ENCODE results near the gene PRELID1. TPM values are rescaled to one million over a fixed set of nuclear protein-coding genes. Genes with fewer than 3 reads are reported as not detected.
A peak's percentile ranks its signal among the peaks of the same experiment; 100 is the strongest.

PRELID1 gene
- total RNA-seq, 1 donor from 2014 or later: 49.8 TPM

DNA sequence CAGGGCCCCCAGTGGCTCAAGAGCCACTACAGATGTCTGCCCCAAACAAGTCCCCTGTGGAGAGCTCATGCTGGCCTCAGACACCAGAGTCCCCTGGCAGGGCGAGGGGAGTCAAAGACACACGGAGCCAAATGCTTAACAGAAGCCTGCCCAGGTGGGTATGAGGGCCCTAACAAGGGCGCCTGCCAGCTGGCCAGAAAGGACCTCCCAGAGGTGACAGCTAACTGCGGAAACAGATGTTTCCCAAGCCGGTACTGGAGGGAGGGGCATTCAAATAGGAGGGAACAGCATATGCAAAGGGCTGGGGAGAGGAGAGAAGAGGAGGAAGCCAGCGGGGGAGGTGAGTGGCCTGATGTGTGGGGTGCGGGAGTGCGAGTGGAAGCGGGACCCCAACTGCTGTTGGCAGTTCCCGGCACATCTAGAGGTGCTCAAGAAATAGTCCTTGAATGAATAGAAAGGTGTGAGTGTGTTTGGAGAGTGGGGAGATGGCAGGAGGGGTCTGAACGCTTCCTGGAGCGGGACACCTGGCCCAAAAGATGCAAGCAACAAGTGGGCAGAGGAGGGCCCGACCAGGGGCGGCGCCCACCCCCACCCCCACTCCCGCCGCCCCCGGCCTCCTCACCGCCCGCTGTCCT is 7.3 kb downstream of the PRELID1 start:
- no peak for DNase-seq (ENCODE audit: low spot score)
- intact Hi-C loops (cut with DNase I): loop anchor here (10.0 kb wide), 1 partner anchor 144 kb away; no protein-coding TSS in a partner anchor

DNA sequence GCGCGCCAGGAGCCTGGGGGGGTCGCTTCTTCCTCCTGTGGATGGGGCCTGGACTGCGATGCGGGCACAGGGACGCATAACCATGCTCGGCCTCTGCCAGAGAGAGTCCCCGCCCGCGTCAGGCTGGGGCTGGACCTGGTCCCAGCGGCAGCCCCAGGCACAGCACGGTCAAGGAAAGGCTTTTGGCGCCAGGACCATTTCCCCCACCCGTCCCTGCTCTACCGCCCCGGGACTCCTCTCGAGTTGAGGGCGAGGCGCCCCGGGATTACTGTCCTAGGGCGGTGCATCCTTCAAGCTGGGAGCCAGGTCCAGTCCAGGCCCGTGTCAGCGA is 7.8 kb downstream of the PRELID1 start:
- DNase-seq (ENCODE audit: low spot score): no peak
- intact Hi-C loops (cut with DNase I): loop anchor here (10.0 kb wide), 1 partner anchor 143 kb away; no protein-coding TSS in a partner anchor

DNA sequence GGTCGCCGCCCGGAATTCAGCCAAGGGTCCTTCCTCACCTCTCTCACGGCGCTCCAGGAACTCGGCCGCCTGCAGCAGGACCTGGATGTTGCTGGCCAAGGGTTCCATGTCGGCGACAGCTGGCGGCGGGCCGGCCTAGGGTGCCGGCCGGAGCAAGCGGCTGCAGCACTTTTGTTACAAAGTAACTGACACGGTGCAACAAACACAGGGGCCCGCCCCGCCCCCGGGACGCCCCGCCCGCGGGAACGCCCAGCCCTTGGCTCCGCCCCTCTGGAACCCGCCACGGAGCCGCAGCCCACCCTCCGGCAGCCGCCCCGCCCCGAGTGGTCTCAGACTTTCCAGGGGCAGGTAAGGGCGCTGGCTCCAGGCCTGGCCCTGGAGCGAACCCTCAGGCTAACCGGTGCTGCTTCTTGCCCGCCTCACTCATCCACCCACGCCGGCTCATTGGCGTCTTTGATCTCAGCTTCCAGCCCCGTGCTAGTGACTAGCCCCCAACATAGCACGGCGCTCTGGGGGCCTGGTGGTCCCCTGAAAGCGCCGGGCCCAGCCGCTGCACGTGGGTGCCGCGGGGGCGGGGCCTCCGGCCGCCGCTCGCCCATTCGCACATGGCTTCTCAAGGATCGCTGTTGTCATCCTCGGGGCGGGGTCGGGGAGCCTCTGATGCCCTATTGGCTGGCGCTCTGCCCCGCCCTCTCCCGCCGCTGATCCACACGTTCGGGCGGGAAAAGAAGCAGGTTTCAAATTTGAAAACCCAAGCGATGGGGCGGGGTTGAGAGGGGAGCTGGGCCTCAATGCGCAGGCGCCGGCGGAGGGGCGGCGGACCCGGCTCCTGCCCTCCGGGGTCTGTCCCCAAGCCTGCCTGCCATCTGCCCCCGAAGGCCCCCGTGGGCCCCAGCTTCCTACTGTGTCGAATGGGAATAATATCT is 8.4 kb downstream of the PRELID1 start, which contains the start of gene MXD3:
MXD3 (minus strand) TSS at position 176 of the 926 bp plus-strand sequence; CDS start at position 108, 68 bp downstream.
- peak; percentile 96 for DNase-seq (ENCODE audit: low spot score)
- intact Hi-C loops (cut with DNase I): loop anchor here (10.0 kb wide), 1 partner anchor 143 kb away; no protein-coding TSS in a partner anchor

DNA sequence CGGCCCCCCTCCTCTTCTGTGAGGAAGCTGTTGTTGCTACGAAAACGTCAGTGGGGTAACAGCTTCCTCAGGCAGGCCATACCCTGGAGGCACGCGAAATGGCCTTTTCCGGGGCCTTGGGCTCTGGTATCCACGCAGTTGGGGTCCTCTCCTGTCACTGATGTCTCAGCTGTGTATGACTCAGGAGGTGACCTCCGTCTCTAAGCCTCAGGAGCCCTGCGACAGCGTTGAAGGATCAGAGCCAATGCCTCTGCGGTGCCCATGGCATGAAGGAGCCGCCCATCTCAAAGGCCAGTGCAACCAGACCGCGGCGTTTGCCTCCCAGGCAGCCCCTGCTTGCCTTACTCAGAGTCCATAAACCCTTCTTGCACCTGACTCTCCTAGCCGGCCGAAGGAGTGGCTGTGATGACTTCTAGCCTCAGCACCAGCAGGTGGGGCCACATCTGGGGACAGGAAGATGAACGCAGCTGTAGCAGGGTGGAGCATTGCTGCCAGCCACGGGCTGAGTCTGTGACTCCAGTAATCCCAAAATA is 9.1 kb downstream of the PRELID1 start:
- intact Hi-C loops (cut with DNase I): loop anchor here (10.0 kb wide), 1 partner anchor 142 kb away; no protein-coding TSS in a partner anchor
- no peak for DNase-seq (ENCODE audit: low spot score)

DNA sequence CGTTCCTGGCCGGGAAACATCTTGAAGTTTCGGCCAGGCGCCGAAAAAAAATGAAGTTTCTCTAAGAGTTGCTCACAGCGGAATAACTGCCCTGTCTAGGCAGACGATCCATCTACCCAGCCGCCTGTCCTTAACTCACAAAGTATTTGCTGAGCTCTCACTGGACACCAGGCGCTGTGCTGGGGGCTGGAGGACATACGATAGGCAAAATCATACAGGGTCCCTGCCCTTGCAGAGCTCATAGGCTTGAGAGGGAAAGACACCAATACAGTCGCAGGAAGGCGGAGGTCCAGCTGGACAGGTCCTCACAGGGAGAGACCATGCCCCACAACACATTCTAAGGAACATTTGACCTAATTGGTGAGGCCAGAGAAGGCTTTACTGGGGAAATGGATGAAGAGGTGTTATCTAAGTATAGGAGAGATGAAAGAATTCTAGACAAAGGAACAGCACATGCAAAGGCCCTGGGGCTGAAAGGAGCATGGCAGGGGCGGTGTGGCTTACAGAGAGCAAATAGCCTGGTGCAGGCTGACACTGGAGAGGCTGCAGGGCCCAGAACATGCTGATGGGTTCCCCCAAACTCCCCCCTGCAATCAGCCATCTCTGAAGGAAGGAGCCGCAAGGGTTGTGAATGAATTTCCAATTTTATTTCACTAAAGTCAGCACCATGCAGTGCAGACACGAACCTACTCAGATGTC is 10.1 kb downstream of the PRELID1 start:
- no peak for DNase-seq (ENCODE audit: low spot score)
- intact Hi-C loops (cut with DNase I): loop anchor here (10.0 kb wide), 1 partner anchor 141 kb away; no protein-coding TSS in a partner anchor

DNA sequence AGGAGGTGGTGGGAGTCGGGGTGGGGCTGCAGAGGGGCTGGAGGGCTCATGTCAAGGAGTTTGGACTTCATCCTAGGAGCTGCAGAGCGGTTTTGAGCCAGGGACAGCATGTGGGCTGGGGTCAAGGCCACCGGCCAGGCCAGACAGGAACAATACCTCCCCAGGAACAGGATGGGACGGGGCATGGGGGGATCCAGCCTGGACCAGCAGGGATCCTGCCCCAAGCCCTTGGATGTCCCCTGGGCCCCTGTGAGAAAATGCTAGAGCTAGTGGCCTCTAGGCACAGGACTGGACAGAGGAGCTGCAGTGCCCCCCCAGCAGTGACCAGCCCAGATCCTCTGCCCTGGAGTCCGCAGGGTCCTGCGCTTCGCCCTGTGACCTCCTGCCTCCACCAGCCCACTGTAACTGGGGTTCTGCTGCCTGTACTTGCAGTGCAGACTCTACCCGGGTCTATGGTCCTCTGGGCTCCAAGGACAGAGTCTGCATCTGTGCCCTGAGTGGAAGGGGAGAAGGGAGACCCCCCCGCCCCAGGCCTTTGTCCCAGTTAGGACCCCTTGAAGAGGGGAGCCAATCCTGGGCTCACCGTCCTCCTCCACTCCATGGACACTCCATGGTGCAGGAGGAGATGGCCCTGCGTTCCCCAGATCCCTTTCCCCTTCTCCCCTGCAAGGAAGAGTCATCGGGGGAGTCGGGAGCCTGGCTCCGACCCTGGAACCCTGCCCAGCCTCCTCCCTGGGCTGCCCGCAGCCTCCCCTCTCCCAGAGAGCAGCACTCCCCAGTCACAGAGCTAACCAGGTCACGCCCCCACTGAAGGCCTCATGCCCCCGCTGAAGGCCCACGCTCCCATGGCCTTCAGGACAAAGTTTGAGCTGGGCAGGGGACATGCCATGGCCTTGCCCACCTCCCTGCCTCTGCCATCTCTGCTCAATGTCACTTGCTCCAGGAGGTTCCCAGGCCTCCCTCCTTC is 11.1 kb downstream of the PRELID1 start:
- intact Hi-C loops (cut with DNase I): loop anchor here (5.0 to 10.0 kb wide), 3 partner anchors 53 to 140 kb away; no protein-coding TSS in a partner anchor
- DNase-seq (ENCODE audit: low spot score): no peak

DNA sequence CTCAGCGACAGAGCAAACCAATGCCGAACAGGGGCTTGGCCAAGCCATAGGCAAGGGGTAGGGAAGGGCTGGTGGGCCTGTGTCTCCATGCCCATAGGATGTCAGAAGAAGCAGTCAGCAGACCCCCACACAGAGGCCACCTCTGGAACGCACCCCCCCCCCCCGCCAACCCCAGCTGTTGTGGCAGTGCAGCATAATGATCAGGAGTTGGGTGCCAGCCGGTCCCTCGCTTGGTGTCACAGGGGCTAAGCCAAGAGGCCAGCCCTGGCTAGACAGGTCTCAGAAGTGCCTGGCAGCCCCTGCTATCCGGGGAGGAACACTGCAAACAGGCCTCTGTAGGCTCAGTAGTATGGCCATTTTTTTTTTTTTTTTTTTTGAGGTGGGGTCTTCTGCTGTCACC is 11.8 kb downstream of the PRELID1 start:
- DNase-seq (ENCODE audit: low spot score): no peak
- intact Hi-C loops (cut with DNase I): loop anchor here (5.0 to 10.0 kb wide), 3 partner anchors 52 to 139 kb away; no protein-coding TSS in a partner anchor

DNA sequence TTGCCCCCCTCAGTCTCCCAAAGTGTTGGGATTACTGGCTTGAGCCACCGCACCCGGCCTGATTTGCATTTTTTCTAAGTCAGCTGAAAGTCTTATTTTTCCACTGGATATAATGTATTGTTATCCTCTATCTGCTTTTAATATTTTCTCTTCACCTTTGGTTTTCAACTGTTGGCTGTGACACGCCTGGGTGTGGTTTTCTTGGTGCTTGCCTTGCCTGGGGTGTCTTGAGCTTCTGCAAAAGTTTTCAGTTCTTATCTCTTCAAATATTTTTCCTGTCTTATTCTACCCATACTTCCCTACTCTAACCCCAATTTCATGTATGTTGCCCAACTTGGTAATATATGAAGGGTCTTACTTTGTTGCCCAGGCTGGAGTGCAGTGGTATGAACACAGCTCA is 12.4 kb downstream of the PRELID1 start:
- intact Hi-C loops (cut with DNase I): loop anchor here (5.0 to 10.0 kb wide), 3 partner anchors 51 to 139 kb away; no protein-coding TSS in a partner anchor
- no peak for DNase-seq (ENCODE audit: low spot score)

DNA sequence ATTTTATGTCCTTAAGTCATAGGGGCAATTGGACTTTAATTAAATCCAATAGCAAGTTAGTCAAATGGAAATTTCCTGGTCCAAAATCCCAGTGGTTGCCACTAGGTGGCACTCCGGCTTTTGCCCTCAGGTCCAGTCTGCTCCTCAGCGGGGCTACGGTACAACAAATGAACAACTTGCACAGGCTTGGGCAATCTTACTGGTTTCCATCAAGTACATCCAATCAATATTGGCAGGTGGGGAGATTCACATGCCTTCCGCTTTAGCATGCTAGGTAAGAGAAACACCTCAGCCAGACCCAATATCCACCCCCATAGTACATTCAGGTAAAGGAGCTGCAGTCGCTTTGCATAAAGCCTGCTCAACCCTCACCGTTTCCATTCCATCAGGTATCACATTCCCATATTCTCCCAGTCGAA is 14.4 kb downstream of the PRELID1 start:
- intact Hi-C loops (cut with DNase I): loop anchor here (5.0 to 10.0 kb wide), 3 partner anchors 49 to 137 kb away; no protein-coding TSS in a partner anchor
- no peak for DNase-seq (ENCODE audit: low spot score)

DNA sequence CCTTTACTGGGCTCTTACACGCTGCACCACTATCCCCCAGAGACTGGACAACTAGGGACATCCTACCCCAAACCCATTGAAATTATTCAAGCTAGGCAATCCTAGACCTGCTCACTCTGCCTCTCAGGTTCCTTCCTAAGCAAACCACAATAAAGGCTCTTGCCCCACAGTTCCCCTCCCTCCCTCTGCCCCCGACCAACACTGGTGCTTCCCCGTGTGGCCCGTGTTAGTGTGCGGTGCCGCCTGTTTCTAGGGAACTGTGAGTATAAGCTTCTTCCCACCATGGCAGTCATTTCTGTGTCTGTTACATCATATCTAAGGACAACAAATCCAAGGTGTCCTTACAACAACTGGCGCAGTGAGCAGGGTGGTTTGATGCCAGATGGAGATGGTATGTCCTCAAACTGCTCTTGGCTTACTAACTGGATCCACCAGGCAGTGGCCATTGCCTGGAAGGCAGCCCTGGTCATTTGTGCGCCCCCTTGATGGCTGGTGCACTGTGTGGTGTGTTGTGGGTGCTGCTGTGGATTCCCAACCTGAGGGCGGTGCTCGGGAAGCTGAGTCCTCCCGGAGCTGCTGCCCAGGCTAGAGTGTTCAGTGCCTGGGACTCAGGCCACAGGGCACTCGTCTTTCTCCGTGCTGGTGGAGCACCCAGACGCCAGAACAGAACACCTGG is 16.5 kb downstream of the PRELID1 start:
- peak; percentile 86 for DNase-seq (ENCODE audit: low spot score)
- intact Hi-C loops (cut with DNase I): loop anchor here (5.0 to 10.0 kb wide), 3 partner anchors 47 to 135 kb away; no protein-coding TSS in a partner anchor

DNA sequence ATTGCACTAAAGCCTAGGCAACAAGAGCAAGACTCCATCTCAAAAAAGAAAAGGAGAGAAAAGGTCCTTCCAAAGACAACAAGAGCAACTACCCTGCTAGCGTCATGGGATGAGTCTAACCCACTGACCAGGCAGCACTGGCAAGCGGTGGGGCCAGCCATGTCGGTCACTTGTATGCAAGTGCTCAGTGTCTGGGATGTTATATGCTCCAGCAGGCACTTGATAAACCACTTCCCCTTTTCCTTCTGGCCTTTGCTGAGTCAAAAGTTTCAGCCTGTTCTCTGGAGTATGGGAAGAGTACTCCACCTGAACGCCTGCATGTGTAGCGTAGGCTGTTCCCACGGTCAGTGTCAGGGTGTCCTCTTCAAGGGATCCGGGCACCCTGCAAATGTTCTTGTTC is 17.3 kb downstream of the PRELID1 start:
- DNase-seq (ENCODE audit: low spot score): no peak
- intact Hi-C loops (cut with DNase I): no loop called here

DNA sequence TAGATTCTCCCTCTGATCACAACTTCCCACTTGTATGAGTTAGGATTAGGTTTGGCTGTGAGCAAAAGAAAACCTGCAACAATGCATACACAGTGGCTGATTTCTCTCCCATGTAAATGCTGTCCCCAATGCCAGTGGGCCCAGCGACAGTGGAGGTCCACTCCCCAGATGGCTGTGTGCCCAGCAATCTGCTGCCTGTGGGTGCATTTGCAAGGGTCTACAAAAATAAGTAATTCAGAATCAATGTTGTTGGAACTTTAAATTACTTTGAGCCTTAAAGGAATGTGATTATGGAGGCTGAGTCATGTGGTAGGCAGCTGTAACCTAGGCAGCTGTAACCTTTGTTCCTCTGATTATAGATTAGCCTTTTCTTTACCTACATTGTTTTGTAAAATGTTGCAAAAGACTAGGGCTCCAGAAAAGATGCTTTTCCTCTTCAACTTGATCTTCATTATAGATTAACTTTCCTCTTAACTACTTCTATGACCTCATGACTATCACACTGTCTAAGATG is 22.3 kb downstream of the PRELID1 start:
- DNase-seq (ENCODE audit: low spot score): peak; percentile 49

DNA sequence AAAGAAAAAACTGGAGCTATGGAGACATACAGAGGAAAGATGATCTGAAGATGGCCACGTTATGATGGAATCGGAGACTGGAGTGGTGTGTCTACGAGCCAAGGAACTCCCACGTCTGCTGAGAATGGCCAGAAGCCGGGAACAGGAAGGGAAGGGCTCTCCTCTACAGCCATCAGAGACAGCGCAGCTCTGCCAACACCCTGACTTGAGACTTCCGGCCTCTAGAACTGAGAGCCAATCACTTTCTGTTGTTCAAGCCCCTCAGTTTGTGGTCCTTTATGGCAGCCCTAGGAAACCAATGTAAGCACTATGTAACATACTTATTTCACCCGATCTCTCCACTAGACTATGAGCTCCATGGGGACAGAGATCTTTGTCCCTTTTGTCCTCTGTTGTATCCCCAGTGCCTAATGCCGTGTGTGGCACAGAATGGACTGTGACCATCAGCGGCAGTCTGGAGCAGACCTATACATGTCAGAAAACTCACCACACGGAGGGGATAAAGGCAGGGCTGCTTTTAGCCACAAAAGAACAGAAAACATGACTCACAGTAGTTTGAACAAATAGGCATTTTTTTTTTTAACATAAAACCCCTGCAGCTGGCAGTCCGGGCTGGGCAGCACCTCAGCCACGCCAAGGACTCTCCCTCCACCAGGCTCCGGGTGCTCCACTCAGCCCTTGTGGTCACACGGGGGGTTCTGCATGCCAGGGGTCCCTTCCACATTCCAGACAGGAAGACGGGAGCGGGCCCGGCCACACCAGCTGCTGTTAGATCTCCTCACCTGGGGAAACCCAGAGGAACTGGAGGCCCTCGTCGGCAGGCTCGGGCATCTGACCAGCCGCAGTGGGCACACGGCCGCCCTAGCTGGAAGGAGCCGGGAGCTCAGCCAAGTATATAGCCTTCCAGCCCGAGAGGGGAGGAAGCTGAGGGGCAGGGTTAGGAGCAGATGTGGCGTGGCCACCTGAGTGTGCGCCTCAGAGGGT is 24.2 kb downstream of the PRELID1 start:
- intact Hi-C loops (cut with DNase I): no loop called here
- no peak for DNase-seq (ENCODE audit: low spot score)

More for the DNA sequence above, 22.3 kb downstream of the PRELID1 start:
- intact Hi-C loops (cut with DNase I): no loop called here

DNA sequence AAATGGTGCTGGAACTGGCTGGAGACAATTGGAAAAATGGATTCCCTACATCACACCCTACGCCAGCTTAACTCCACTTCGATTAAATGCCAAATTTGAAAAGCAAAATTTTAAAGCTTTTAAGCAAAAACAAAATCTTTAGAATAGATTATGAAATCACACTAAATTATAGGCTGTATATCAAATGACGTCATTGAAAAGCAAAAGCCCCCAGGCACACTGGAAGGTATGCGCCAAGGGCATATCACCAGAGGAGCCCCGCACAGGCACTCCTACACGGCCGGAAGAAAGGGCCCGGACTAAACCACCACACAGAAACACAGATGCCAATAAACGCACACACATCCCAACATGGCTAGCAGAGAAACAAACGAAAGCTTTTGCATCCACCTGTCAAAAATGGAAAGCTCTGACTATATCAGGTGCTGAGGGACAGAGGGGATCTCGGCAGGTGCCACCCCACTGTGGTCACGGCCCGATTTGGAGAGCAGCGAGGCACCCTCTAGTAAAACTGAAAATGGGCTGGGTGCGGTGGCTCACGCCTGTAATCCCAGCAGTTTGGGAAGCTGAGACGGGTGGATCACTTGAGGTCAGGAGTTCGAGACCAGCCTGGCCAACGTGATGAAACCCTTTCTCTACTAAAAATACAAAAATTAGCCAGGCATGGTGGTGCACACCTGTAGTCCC is 25.1 kb downstream of the PRELID1 start:
- DNase-seq (ENCODE audit: low spot score): no peak
- intact Hi-C loops (cut with DNase I): no loop called here

DNA sequence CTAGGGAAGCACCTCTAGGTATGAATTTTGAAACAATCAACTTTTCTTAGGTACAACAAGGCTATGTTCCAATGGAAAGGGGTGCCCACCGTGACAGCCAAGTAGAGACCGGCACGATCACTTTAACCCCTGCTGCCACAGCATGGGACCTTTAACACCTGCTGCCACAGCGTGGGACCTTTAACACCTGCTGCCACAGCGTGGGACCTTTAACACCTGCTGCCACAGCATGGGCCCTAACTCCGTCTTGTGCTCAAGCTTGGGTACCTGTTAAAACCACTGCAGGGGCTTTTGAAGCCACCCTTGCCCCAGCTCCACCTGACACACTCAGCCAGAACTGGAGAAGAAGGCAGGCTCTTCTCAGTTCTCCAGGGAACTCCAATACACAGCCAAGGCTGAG is 26.3 kb downstream of the PRELID1 start:
- intact Hi-C loops (cut with DNase I): no loop called here
- DNase-seq (ENCODE audit: low spot score): no peak
